DLD1 (cell line): Measurements from ENCODE around the gene CHN2.
"Not testable (repeated sequence)": the region's sequence is repeated elsewhere in the genome, so short reads cannot be mapped to it uniquely, and the experiment has no call there.

Experiments
- in situ Hi-C: cut with HindIII; loops from 2 replicates; pipeline ENCODE4 v1.10.0; 2017; ENCODE audit warnings: low sequenced_read_pairs

CHN2 gene

DNA sequence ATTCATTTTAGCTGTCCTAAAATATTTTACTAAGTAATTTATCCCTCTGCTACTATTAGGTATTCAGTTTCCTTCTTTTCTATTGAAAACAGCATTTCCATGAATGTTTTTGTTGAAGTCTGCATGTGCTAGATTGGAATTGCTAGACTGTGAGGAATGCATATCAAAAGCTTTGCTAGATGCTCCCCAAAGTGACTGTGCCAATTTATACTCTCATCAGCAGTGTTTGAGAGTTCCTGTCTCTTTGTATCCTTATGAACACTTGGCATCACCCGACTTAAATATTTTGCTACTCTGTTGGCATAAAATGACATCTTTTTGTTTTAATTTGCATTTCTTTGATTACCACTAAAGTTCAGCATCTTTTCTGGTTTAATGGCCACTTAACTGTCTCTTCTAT lies 324.0 kb downstream of the CHN2 start:
- in situ Hi-C loops, result no loop called here

GRCh38 chr7:29523728-29524127 lies 329.2 kb downstream of the CHN2 start:
- in situ Hi-C loops, result no loop called here

DNA sequence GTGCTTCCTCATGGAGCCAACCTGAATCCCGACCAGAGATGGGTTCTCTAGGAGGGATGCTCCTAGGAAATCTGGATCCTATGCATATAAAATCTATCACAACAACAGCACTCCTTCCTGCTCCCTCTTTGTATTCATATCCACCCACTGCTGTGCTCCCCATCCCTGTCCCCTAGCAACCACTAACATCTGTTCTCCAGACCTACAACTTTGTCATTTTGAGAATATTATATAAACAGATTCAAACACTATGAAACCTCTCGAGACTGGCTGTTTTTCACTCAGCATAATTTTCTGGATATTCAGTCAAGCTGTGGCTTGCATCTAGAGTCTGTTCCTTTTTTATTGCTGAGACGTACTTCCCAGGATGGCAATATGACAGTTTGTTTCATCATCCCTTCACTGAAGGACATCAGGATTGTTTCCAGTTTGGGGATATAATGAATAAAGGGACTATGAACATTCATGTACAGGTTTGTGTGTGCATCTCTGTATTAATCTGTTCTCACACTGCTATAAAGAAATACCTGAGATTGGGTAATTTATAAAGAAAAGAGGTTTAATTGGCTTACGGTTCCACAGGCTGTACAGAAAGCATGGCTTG lies 333.0 kb downstream of the CHN2 start:
- in situ Hi-C loops, result no loop called here

DNA sequence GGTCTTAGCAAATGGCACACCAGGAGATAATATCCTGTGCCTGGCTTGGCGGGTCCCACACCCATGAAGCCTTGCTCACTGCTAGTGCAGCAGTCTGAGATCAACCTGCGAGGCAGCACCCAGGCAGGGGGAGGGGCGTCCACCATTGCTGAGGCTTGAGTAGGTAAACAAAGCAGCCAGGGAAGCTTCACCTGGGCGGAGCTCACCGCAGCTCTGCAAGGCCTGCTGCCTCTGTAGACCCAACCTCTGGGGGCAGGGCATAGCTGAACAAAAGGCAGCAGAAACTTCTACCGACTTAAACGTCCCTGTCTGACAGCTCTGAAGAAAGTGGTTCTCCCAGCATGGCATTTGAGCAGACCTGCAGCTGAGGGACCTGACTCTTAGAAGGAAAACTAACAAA lies 334.0 kb downstream of the CHN2 start:
- in situ Hi-C loops, result not testable (repeated sequence)
